Caco-2 (cell line): Measurements from ENCODE around the gene TENM4. TPM values are rescaled to one million over a fixed set of nuclear protein-coding genes. Genes with fewer than 3 reads are reported as not detected.

Experiments
- BruUV-seq: library from RNA; stranded (reverse); fragments of 400-500 nt; replicated peaks from 2 replicates; lab custom pipeline; 2021; lab: Mats Ljungman, UMichigan
- CTCF ChIA-PET: fragments of 300-600 bp; sonication (Branson Sonifier 250); formaldehyde crosslinking; loops from one replicate; lab custom pipeline; 2022; ENCODE audit warnings: antibody characterized with exemption; lab: Charles Lee
- POLR2A ChIA-PET: fragments of 300-600 bp; sonication (Branson Sonifier 250); formaldehyde crosslinking; loops from one replicate; lab custom pipeline; 2022; ENCODE audit warnings: antibody characterized with exemption; lab: Charles Lee
- DNase-seq, 2 experiments: peaks; one replicate each; pipeline versions ENCODE4 v3.0.0 to v3.0.0-alpha.2; 2020 to 2022
- H3K27me3 ChIP-seq: replicated peaks from 2 replicates; pipeline ENCODE4 v1.6.0; 2011; ENCODE audit warnings: low read length; ENCODE audit not compliant: control insufficient read depth, insufficient read depth
- H3K36me3 ChIP-seq: 2 replicates; pipeline ENCODE4 v1.5.1; 2011; ENCODE audit warnings: low read length; ENCODE audit not compliant: control insufficient read depth, insufficient read depth
- H3K4me1 ChIP-seq: fragments of 250-450 bp; sonication (Bioruptor Pico); 2 replicates; pipeline ENCODE4 v1.5.1; 2020; ENCODE audit warnings: mild to moderate bottlenecking
- H3K4me3 ChIP-seq: 2 replicates; pipeline ENCODE4 v1.5.1; 2011; ENCODE audit warnings: low read depth, mild to moderate bottlenecking, control low read depth, low read length
- H3K9me3 ChIP-seq: fragments of 250-450 bp; sonication (Bioruptor Pico); 2 replicates; pipeline ENCODE4 v1.5.1; 2020; ENCODE audit warnings: mild to moderate bottlenecking, moderate library complexity
- H3K27ac Mint-ChIP-seq: one replicate; pipeline ENCODE4 v1.8.0; 2022; ENCODE audit warnings: mixed read lengths; ENCODE audit not compliant: unreplicated experiment
- H3K27me3 Mint-ChIP-seq: one replicate; pipeline ENCODE4 v1.8.0; 2022; ENCODE audit warnings: mixed read lengths; ENCODE audit not compliant: insufficient read depth, unreplicated experiment
- H3K36me3 Mint-ChIP-seq: one replicate; pipeline ENCODE4 v1.8.0; 2022; ENCODE audit warnings: mild to moderate bottlenecking, mixed read lengths; ENCODE audit not compliant: insufficient read depth, unreplicated experiment
- H3K4me1 Mint-ChIP-seq: one replicate; pipeline ENCODE4 v1.8.0; 2022; ENCODE audit warnings: low read depth, mixed read lengths; ENCODE audit not compliant: unreplicated experiment
- H3K4me3 Mint-ChIP-seq: one replicate; pipeline ENCODE4 v1.8.0; 2022; ENCODE audit warnings: mild to moderate bottlenecking, moderate library complexity, mixed read lengths; ENCODE audit not compliant: unreplicated experiment
- H3K9me3 Mint-ChIP-seq: one replicate; pipeline ENCODE4 v1.8.0; 2022; ENCODE audit warnings: mixed read lengths; ENCODE audit not compliant: unreplicated experiment
- intact Hi-C: fragments of 100-400 bp; cut with micrococcal nuclease; formaldehyde crosslinking; loops from one replicate; pipeline ENCODE4 v1.10.0; 2022; ENCODE audit not compliant: unreplicated experiment
- total RNA-seq: library from RNA; stranded (reverse); gene quantifications from 2 replicates; pipeline ENCODE4 v1.2.3, GENCODE V29; 2022
- TF ChIP-seq, protein P1 (sequence below), 2 experiments: fragments of 200-600 bp in 1 of 2; IDR thresholded peaks; 1 replicate in 1 of 2; 2 replicates in 1 of 2; pipeline versions ENCODE4 v1.5.1 to v1.8.0; 2011 to 2022; ENCODE audit warnings: antibody characterized with exemption in 1 of 2, control low read depth in 1 of 2, inconsistent platforms in 1 of 2, low read depth in 1 of 2, low read length in 1 of 2, mild to moderate bottlenecking in 1 of 2, moderate library complexity in 1 of 2; ENCODE audit not compliant: insufficient read depth in 1 of 2, severe bottlenecking in 1 of 2, unreplicated experiment in 1 of 2

Gene TENM4
- total RNA-seq, 1 experiment from 2014 or later: 1.1 TPM

DNA sequence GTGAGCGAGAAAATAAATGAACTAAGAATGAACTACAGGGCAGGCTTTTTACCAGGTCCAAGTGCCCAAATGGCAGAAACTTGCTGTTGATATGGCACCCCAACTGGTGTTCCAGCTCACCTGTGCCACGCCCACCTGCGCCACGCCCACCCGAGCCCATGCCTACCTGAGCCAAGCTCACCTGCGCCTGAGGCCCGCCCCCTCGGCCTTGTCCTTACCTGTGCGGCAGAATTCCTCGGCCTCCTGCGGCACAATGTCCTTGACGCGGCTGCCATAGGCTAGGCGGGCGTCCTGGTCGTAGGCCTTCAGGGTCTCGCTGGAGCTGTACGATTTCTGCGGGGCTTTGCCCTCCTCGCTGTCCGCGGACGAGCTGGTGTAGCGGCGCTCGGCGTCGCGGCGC is 371.3 kb downstream of the TENM4 start:
- DNase-seq: peak in 1 of 2 experiments; percentile 33
- Histone ChIP-seq H3K4me3 (no peak overlapping the region), H3K27me3 (no peaks in the 10 kb centered on the region), H3K36me3 (no peaks in the 10 kb centered on the region), H3K9me3 (no peaks in the 10 kb centered on the region), H3K4me1 (no peaks in the 10 kb centered on the region)
- ChIA-PET CTCF (interaction anchor here (2.2 kb wide), 1 partner anchor 9 kb away, joined by 5 read pairs; no protein-coding TSS in a partner anchor), POLR2A (no interaction called here)
- H3K27me3 Mint-ChIP-seq: no peaks in the 10 kb centered on the region
- BruUV-seq: no TSS peak
- H3K9me3 Mint-ChIP-seq: no peaks in the 10 kb centered on the region
- H3K4me3 Mint-ChIP-seq: no peak overlapping the region
- no peaks in the 10 kb centered on the region for H3K4me1 Mint-ChIP-seq
- H3K36me3 Mint-ChIP-seq: no peaks in the 10 kb centered on the region
- no peak overlapping the region for H3K27ac Mint-ChIP-seq
- intact Hi-C loops: no loop called here
- TF ChIP-seq, protein P1, sequence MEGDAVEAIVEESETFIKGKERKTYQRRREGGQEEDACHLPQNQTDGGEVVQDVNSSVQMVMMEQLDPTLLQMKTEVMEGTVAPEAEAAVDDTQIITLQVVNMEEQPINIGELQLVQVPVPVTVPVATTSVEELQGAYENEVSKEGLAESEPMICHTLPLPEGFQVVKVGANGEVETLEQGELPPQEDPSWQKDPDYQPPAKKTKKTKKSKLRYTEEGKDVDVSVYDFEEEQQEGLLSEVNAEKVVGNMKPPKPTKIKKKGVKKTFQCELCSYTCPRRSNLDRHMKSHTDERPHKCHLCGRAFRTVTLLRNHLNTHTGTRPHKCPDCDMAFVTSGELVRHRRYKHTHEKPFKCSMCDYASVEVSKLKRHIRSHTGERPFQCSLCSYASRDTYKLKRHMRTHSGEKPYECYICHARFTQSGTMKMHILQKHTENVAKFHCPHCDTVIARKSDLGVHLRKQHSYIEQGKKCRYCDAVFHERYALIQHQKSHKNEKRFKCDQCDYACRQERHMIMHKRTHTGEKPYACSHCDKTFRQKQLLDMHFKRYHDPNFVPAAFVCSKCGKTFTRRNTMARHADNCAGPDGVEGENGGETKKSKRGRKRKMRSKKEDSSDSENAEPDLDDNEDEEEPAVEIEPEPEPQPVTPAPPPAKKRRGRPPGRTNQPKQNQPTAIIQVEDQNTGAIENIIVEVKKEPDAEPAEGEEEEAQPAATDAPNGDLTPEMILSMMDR (IDR thresholded peaks at IDR 0.05; ENCODE audit: insufficient read depth in 1 of 2, low read depth in 1 of 2, low read length in 1 of 2, severe bottlenecking in 1 of 2, unreplicated experiment in 1 of 2): no peak

DNA sequence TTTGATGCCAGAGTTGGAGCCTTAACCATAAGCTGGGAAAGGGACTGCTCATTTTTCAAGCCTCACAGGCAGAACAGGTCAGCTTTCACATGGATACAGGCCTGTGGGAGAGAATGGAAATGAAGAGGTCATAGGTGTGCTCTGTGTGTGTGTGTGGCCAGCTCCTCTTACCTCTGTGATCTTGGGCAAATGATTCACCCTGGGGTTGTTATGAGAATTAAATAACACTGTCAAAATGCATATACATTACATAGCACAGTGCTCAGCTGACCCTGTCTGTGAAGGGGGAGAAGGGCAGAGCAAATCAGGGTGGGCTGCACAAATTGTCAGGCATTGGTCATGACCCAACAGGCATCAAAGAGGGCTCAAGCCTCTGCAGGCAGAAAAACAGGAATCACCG is 372.5 kb downstream of the TENM4 start:
- no peak for DNase-seq
- BruUV-seq: no TSS peak
- Mint-ChIP-seq H3K4me3 (no peak overlapping the region), H3K27me3 (no peaks in the 10 kb centered on the region), H3K9me3 (no peaks in the 10 kb centered on the region), H3K4me1 (no peaks in the 10 kb centered on the region), H3K27ac (no peak overlapping the region), H3K36me3 (no peaks in the 10 kb centered on the region)
- Histone ChIP-seq H3K27me3 (no peaks in the 10 kb centered on the region), H3K4me1 (no peaks in the 10 kb centered on the region), H3K4me3 (no peak overlapping the region), H3K36me3 (no peaks in the 10 kb centered on the region), H3K9me3 (no peaks in the 10 kb centered on the region)
- ChIA-PET POLR2A (no interaction called here), CTCF (interaction anchor here (2.2 to 2.5 kb wide), 2 partner anchors 11 to 32 kb away, joined by 5 to 11 read pairs; no protein-coding TSS in a partner anchor)
- intact Hi-C loops: no loop called here
- TF ChIP-seq, protein P1 (IDR thresholded peaks at IDR 0.05; ENCODE audit: insufficient read depth in 1 of 2, low read depth in 1 of 2, low read length in 1 of 2, severe bottlenecking in 1 of 2, unreplicated experiment in 1 of 2): no peak

DNA sequence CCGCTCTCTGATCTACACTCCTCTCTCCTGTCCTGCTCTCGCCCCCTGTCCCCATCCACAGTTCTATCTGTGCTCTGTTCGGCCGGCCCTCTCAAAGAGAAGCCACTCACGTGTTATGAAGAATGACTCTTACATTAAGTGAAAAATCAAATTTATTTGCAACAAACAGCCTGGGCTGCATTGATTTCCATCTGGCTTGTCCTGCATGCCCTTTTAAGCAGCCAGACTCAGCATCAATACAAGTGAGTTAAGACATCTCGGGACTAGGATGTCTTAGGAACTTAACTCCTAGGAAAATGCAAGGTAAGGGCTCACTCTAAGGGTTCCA is 373.5 kb downstream of the TENM4 start:
- H3K27me3 Mint-ChIP-seq: no peaks in the 10 kb centered on the region
- intact Hi-C loops: no loop called here
- ChIA-PET CTCF (interaction anchor here (2.5 kb wide), 1 partner anchor 33 kb away, joined by 11 read pairs; no protein-coding TSS in a partner anchor), POLR2A (no interaction called here)
- Histone ChIP-seq H3K27me3 (no peaks in the 10 kb centered on the region), H3K36me3 (no peaks in the 10 kb centered on the region), H3K9me3 (no peaks in the 10 kb centered on the region), H3K4me1 (no peaks in the 10 kb centered on the region), H3K4me3 (no peak overlapping the region)
- TF ChIP-seq, protein P1 (IDR thresholded peaks at IDR 0.05; ENCODE audit: insufficient read depth in 1 of 2, low read depth in 1 of 2, low read length in 1 of 2, severe bottlenecking in 1 of 2, unreplicated experiment in 1 of 2): no peak
- H3K4me1 Mint-ChIP-seq: no peaks in the 10 kb centered on the region
- BruUV-seq: no TSS peak
- H3K27ac Mint-ChIP-seq: no peak overlapping the region
- H3K36me3 Mint-ChIP-seq: no peaks in the 10 kb centered on the region
- no peak for DNase-seq
- no peaks in the 10 kb centered on the region for H3K9me3 Mint-ChIP-seq
- peak overlapping the region; percentile 7 for H3K4me3 Mint-ChIP-seq
